Measurements from ENCODE around the gene SRC. TPM values are rescaled to one million over a fixed set of nuclear protein-coding genes. Genes with fewer than 3 reads are reported as not detected.

The SRC gene
- total RNA-seq, 2 experiments from 2014 or later, result 4.2 to 5.7 TPM

- DNase-seq (no peak), ATAC-seq (no peak)
- POLR2A ChIA-PET, result no interaction called here
- CTCF ChIA-PET, result interaction anchor here (0.5 to 1.0 kb wide), 2 partner anchors 12 to 157 kb away, joined by 3 read pairs; partner anchors contain the start of gene MANBAL
- Mint-ChIP-seq H3K4me3 (no peak overlapping the region), H3K27me3 (no peaks in the 10 kb centered on the region), H3K36me3 (ENCODE audit: low read depth) (no peaks in the 10 kb centered on the region), H3K9me3 (ENCODE audit: low read depth) (no peaks in the 10 kb centered on the region), H3K27ac (no peak overlapping the region), H3K4me1 (no peaks in the 10 kb centered on the region)
- intact Hi-C loops (cut with DNase I, micrococcal nuclease), result no loop called here
These were observed 100.5 kb downstream of the SRC start for GRCh38 chr20:37446286-37447032.

GRCh38 chr20:37447688-37448087 lies 101.7 kb downstream of the SRC start:
- no peaks in the 10 kb centered on the region for H3K36me3 Mint-ChIP-seq (ENCODE audit: low read depth)
- H3K4me1 Mint-ChIP-seq, result no peaks in the 10 kb centered on the region
- ATAC-seq (no peak), DNase-seq (no peak)
- H3K27me3 Mint-ChIP-seq, result no peaks in the 10 kb centered on the region
- no peak overlapping the region for H3K27ac Mint-ChIP-seq
- no peaks in the 10 kb centered on the region for H3K9me3 Mint-ChIP-seq (ENCODE audit: low read depth)
- ChIA-PET CTCF (interaction anchor here (1.0 kb wide), 1 partner anchor 11 kb away, joined by 3 read pairs; no protein-coding TSS in a partner anchor), POLR2A (no interaction called here)
- no peak overlapping the region for H3K4me3 Mint-ChIP-seq
- intact Hi-C loops (cut with DNase I, micrococcal nuclease), result no loop called here

- Mint-ChIP-seq H3K9me3 (ENCODE audit: low read depth) (no peaks in the 10 kb centered on the region), H3K27me3 (peaks cover 7% of the 10 kb centered on the region), H3K36me3 (ENCODE audit: low read depth) (no peaks in the 10 kb centered on the region), H3K27ac (no peak overlapping the region), H3K4me3 (no peak overlapping the region), H3K4me1 (no peaks in the 10 kb centered on the region)
- CTCF ChIA-PET, result interaction anchor here (0.7 kb wide), 1 partner anchor 73 kb away, joined by 4 read pairs; no protein-coding TSS in a partner anchor
- ATAC-seq (no peak), DNase-seq (no peak)
- POLR2A ChIA-PET, result no interaction called here
- intact Hi-C loops (cut with DNase I, micrococcal nuclease), result no loop called here
These were observed 103.3 kb downstream of the SRC start for GRCh38 chr20:37449276-37449675.

GRCh38 chr20:37450344-37450743 lies 104.4 kb downstream of the SRC start:
- DNase-seq, result no peak
- CTCF ChIA-PET, result no interaction called here
- POLR2A ChIA-PET, result no interaction called here
- peaks cover 7% of the 10 kb centered on the region for H3K27me3 Mint-ChIP-seq
- intact Hi-C loops (cut with DNase I, micrococcal nuclease), result no loop called here
- H3K4me3 Mint-ChIP-seq, result no peak overlapping the region
- ATAC-seq, result no peak
- peaks cover 6% of the 10 kb centered on the region for H3K9me3 Mint-ChIP-seq (ENCODE audit: low read depth)
- H3K36me3 Mint-ChIP-seq (ENCODE audit: low read depth), result no peaks in the 10 kb centered on the region
- H3K27ac Mint-ChIP-seq, result no peak overlapping the region
- H3K4me1 Mint-ChIP-seq, result no peaks in the 10 kb centered on the region

- ATAC-seq (no peak), DNase-seq (no peak)
- no peaks in the 10 kb centered on the region for H3K36me3 Mint-ChIP-seq (ENCODE audit: low read depth)
- intact Hi-C loops (cut with DNase I, micrococcal nuclease), result no loop called here
- no peak overlapping the region for H3K4me3 Mint-ChIP-seq
- no peaks in the 10 kb centered on the region for H3K4me1 Mint-ChIP-seq
- CTCF ChIA-PET, result no interaction called here
- H3K27ac Mint-ChIP-seq, result no peak overlapping the region
- peaks cover 6% of the 10 kb centered on the region for H3K9me3 Mint-ChIP-seq (ENCODE audit: low read depth)
- H3K27me3 Mint-ChIP-seq, result peaks cover 7% of the 10 kb centered on the region
- POLR2A ChIA-PET, result no interaction called here
These were observed 105.7 kb downstream of the SRC start for GRCh38 chr20:37451616-37452015.

- Mint-ChIP-seq H3K27ac (no peak overlapping the region), H3K4me3 (no peak overlapping the region)
- no peak for ATAC-seq
These were observed 106.3 kb downstream of the SRC start for GRCh38 chr20:37452236-37452635.

GRCh38 chr20:37453288-37453687 lies 107.3 kb downstream of the SRC start:
- H3K9me3 Mint-ChIP-seq (ENCODE audit: low read depth), result peaks cover 12% of the 10 kb centered on the region
- intact Hi-C loops (cut with DNase I, micrococcal nuclease), result no loop called here
- no peaks in the 10 kb centered on the region for H3K4me1 Mint-ChIP-seq
- peaks cover 7% of the 10 kb centered on the region for H3K27me3 Mint-ChIP-seq
- CTCF ChIA-PET, result no interaction called here
- POLR2A ChIA-PET, result no interaction called here
- H3K36me3 Mint-ChIP-seq (ENCODE audit: low read depth), result no peaks in the 10 kb centered on the region
- no peak overlapping the region for H3K4me3 Mint-ChIP-seq
- no peak overlapping the region for H3K27ac Mint-ChIP-seq
- DNase-seq (no peak), ATAC-seq (no peak)

More at GRCh38 chr20:37452236-37452635, 106.3 kb downstream of the SRC start:
- CTCF ChIA-PET, result no interaction called here
- Mint-ChIP-seq H3K36me3 (ENCODE audit: low read depth) (no peaks in the 10 kb centered on the region), H3K9me3 (ENCODE audit: low read depth) (peaks cover 10% of the 10 kb centered on the region), H3K4me1 (no peaks in the 10 kb centered on the region), H3K27me3 (peaks cover 7% of the 10 kb centered on the region)
- POLR2A ChIA-PET, result no interaction called here
- no peak for DNase-seq
- intact Hi-C loops (cut with DNase I, micrococcal nuclease), result no loop called here

- peaks cover 12% of the 10 kb centered on the region for H3K9me3 Mint-ChIP-seq (ENCODE audit: low read depth)
- ChIA-PET POLR2A (no interaction called here), CTCF (no interaction called here)
- intact Hi-C loops (cut with DNase I, micrococcal nuclease), result no loop called here
- DNase-seq (no peak), ATAC-seq (no peak)
- no peak overlapping the region for H3K4me3 Mint-ChIP-seq
- H3K27me3 Mint-ChIP-seq, result peaks cover 7% of the 10 kb centered on the region
- no peaks in the 10 kb centered on the region for H3K4me1 Mint-ChIP-seq
- no peak overlapping the region for H3K27ac Mint-ChIP-seq
- H3K36me3 Mint-ChIP-seq (ENCODE audit: low read depth), result no peaks in the 10 kb centered on the region
These were observed 107.9 kb downstream of the SRC start for GRCh38 chr20:37453836-37454235.

- Mint-ChIP-seq H3K4me1 (no peaks in the 10 kb centered on the region), H3K27ac (no peak overlapping the region), H3K27me3 (peaks cover 7% of the 10 kb centered on the region), H3K36me3 (ENCODE audit: low read depth) (no peaks in the 10 kb centered on the region), H3K4me3 (no peak overlapping the region), H3K9me3 (ENCODE audit: low read depth) (peaks cover 12% of the 10 kb centered on the region)
- intact Hi-C loops (cut with DNase I, micrococcal nuclease), result no loop called here
- DNase-seq (no peak), ATAC-seq (no peak)
- POLR2A ChIA-PET, result no interaction called here
- CTCF ChIA-PET, result no interaction called here
These were observed 108.9 kb downstream of the SRC start for GRCh38 chr20:37454636-37455385.

Other genes starting within 250 kb of the SRC start
- gene RPN2, start 166.8 kb upstream of the SRC start, total RNA-seq, result 100 to 1,000 TPM; 103 to 115 TPM
- gene MROH8, start 166.6 kb upstream of the SRC start, total RNA-seq, result 1 to 10 TPM; 3.0 to 4.5 TPM
- not detected for gene GHRH, start 84.3 kb upstream of the SRC start, total RNA-seq
- 10 to 100 TPM; 11.9 to 13.5 TPM for gene MANBAL, start 56.5 kb upstream of the SRC start, total RNA-seq
- under 1 TPM; 0.42 to 0.91 TPM for gene NNAT, start 175.1 kb downstream of the SRC start, total RNA-seq
- gene BLCAP, start 181.7 kb downstream of the SRC start, total RNA-seq, result 10 to 100 TPM; 17.7 to 18.6 TPM